ENCODE results near the gene STEAP3.

- TF ChIP-seq EZH2phosphoT487 (IDR thresholded peaks at IDR 0.05; ENCODE audit: low read length) = no peak
- TF ChIP-seq CTCF (IDR thresholded peaks at IDR 0.05; ENCODE audit: low read length) = no peak
These were observed 28.0 kb downstream of the STEAP3 start for GRCh38 chr2:119251652-119252051.
